Peyer's patch (tissue), 4 donors: ENCODE results near the gene PLOD1.

Source experiments
- POLR2A ChIP-seq, 2 donors: fragments of 450-650 bp; IDR thresholded peaks; one replicate each; pipeline ENCODE4 v1.5.1; 2017; ENCODE audit warnings: antibody characterized with exemption in 2 of 2, mild to moderate bottlenecking in 2 of 2, moderate library complexity in 2 of 2
- TF ChIP-seq, protein P1 (sequence below), 6 experiments: fragments of 450-650 bp in 4 of 6; fragments of 200-600 bp in 2 of 6; sonication (generic) in 1 of 6; IDR thresholded peaks; one replicate each; pipeline ENCODE4 v1.5.1; 2017 to 2019; ENCODE audit warnings: antibody characterized with exemption in 6 of 6, mild to moderate bottlenecking in 3 of 6, moderate library complexity in 1 of 6

DNA sequence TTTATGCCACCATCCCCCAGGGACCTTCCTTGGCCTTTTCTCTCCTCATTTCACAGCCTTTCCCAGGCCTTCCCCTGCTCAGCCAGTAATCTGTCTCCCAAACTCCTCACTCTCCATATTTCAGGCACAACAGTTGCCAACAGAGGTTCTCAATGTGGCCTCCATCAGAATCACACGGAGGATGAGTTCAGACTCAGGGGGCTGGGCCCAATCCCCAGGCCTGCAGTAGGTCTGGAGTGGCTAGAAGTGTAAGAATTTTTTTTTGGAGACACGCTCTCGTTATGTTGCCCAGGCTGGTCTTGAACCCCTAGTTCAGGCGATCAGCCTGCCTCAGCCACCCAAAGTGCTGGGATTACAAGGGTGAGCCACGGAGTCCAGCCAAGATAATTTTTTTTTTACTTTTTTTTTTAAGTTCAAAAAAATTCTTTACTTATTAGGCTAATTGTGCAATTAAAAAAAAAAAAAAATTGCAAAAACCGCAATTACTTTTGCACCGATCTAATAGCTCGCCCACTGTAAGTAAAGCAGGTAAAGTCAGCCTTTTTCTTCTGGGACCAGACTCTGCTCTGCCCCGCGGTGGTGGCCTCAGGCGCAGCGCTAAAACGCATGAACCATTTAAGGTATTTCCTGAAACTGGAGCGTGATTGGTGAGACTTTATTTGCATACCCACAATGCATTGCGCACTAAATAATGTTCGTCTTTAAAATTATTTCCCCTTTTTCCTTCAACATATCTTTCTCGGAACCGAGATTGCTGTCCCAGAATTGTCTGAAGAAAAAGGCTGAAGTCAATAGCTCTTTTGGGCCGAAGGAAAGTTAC is 27.0 kb upstream of the PLOD1 start:
- TF ChIP-seq, protein P1, sequence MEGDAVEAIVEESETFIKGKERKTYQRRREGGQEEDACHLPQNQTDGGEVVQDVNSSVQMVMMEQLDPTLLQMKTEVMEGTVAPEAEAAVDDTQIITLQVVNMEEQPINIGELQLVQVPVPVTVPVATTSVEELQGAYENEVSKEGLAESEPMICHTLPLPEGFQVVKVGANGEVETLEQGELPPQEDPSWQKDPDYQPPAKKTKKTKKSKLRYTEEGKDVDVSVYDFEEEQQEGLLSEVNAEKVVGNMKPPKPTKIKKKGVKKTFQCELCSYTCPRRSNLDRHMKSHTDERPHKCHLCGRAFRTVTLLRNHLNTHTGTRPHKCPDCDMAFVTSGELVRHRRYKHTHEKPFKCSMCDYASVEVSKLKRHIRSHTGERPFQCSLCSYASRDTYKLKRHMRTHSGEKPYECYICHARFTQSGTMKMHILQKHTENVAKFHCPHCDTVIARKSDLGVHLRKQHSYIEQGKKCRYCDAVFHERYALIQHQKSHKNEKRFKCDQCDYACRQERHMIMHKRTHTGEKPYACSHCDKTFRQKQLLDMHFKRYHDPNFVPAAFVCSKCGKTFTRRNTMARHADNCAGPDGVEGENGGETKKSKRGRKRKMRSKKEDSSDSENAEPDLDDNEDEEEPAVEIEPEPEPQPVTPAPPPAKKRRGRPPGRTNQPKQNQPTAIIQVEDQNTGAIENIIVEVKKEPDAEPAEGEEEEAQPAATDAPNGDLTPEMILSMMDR (IDR thresholded peaks at IDR 0.05), result peak; percentile 78 to 96 (median 92)
- no peak for TF ChIP-seq POLR2A (IDR thresholded peaks at IDR 0.05)
